ENCODE data around the gene FRMD8. TPM values are rescaled to one million over a fixed set of nuclear protein-coding genes. Genes with fewer than 3 reads are reported as not detected.

Gene FRMD8
- total RNA-seq, 6 donors from 2014 or later, result 31.4 to 77.5 (median 45.8) TPM

DNA sequence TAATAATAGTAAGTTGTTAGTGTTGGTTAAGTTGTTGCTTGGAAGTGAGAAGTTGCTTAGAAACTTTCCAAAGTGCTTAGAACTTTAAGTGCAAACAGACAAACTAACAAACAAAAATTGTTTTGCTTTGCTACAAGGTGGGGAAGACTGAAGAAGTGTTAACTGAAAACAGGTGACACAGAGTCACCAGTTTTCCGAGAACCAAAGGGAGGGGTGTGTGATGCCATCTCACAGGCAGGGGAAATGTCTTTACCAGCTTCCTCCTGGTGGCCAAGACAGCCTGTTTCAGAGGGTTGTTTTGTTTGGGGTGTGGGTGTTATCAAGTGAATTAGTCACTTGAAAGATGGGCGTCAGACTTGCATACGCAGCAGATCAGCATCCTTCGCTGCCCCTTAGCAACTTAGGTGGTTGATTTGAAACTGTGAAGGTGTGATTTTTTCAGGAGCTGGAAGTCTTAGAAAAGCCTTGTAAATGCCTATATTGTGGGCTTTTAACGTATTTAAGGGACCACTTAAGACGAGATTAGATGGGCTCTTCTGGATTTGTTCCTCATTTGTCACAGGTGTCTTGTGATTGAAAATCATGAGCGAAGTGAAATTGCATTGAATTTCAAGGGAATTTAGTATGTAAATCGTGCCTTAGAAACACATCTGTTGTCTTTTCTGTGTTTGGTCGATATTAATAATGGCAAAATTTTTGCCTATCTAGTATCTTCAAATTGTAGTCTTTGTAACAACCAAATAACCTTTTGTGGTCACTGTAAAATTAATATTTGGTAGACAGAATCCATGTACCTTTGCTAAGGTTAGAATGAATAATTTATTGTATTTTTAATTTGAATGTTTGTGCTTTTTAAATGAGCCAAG, 38.9 kb downstream of the FRMD8 start:
- DNase-seq (peak in 1 of 2 donors; percentile 61), ATAC-seq (ENCODE audit: low FRiP score in 2 of 2) (no peak)
- Histone ChIP-seq H3K9me3 (no peaks in the 10 kb centered on the region), H3K4me3 (peak overlapping the region; percentile 66 to 93 (median 74)), H3K27ac (peak overlapping the region; percentile 97 to 100 (median 100)), H3K4me1 (peaks cover 17 to 51% (median 38%) of the 10 kb centered on the region in 4 donors), H3K36me3 (peaks cover 0 to 54% (median 8%) of the 10 kb centered on the region in 4 donors), H3K27me3 (no peaks in the 10 kb centered on the region)
- WGBS, 2 donors, result 0% methylated on average over 9 of the region's 9 CpGs
- peak in 2 of 4 donors; percentile 66 to 76 for TF ChIP-seq EP300 (IDR thresholded peaks at IDR 0.05)
- TF ChIP-seq POLR2AphosphoS5 (IDR thresholded peaks at IDR 0.05), result peak; percentile 85 to 94
- TF ChIP-seq, protein P1, sequence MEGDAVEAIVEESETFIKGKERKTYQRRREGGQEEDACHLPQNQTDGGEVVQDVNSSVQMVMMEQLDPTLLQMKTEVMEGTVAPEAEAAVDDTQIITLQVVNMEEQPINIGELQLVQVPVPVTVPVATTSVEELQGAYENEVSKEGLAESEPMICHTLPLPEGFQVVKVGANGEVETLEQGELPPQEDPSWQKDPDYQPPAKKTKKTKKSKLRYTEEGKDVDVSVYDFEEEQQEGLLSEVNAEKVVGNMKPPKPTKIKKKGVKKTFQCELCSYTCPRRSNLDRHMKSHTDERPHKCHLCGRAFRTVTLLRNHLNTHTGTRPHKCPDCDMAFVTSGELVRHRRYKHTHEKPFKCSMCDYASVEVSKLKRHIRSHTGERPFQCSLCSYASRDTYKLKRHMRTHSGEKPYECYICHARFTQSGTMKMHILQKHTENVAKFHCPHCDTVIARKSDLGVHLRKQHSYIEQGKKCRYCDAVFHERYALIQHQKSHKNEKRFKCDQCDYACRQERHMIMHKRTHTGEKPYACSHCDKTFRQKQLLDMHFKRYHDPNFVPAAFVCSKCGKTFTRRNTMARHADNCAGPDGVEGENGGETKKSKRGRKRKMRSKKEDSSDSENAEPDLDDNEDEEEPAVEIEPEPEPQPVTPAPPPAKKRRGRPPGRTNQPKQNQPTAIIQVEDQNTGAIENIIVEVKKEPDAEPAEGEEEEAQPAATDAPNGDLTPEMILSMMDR (IDR thresholded peaks at IDR 0.05), result peak in 5 of 6 experiments; percentile 22 to 59 (median 40)
- TF ChIP-seq POLR2A (IDR thresholded peaks at IDR 0.05), result peak; percentile 37 to 89 (median 80)

DNA sequence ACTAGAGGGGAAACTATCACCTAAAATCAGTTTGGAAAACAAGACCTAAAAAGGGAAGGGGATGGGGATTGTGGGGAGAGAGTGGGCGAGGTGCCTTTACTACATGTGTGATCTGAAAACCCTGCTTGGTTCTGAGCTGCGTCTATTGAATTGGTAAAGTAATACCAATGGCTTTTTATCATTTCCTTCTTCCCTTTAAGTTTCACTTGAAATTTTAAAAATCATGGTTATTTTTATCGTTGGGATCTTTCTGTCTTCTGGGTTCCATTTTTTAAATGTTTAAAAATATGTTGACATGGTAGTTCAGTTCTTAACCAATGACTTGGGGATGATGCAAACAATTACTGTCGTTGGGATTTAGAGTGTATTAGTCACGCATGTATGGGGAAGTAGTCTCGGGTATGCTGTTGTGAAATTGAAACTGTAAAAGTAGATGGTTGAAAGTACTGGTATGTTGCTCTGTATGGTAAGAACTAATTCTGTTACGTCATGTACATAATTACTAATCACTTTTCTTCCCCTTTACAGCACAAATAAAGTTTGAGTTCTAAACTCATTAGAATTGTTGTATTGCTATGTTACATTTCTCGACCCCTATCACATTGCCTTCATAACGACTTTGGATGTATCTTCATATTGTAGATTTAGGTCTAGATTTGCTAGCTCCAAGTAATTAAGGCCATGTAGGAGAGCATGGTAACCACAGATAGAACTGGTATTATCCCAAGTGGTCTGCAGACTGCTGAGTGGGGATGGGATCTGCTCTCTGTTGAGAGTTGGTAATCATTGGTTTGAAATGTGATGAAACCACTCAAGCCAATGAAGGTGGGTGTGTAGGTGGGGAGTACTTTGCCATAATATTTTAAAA, 39.8 kb downstream of the FRMD8 start:
- TF ChIP-seq POLR2AphosphoS5 (IDR thresholded peaks at IDR 0.05) (peak in 1 of 2 donors; percentile 92), EP300 (IDR thresholded peaks at IDR 0.05) (peak in 3 of 4 donors; percentile 18 to 87 (median 62)), POLR2A (IDR thresholded peaks at IDR 0.05) (peak in 3 of 4 donors; percentile 31 to 65 (median 37))
- TF ChIP-seq, protein P1 (IDR thresholded peaks at IDR 0.05), result no peak
- H3K4me1 ChIP-seq, result peaks cover 20 to 51% (median 37%) of the 10 kb centered on the region in 4 donors
- H3K9me3 ChIP-seq, result no peaks in the 10 kb centered on the region
- peaks cover 0 to 58% (median 8%) of the 10 kb centered on the region in 4 donors for H3K36me3 ChIP-seq
- DNase-seq (peak in 1 of 2 donors; percentile 21), ATAC-seq (ENCODE audit: low FRiP score in 2 of 2) (no peak)
- H3K27me3 ChIP-seq, result no peaks in the 10 kb centered on the region
- H3K4me3 ChIP-seq, result peak overlapping the region; percentile 66 to 93 (median 74)
- WGBS, 2 donors, result 1% methylated on average over 9 of the region's 9 CpGs
- H3K27ac ChIP-seq, result peak overlapping the region; percentile 97 to 100 (median 100)

DNA sequence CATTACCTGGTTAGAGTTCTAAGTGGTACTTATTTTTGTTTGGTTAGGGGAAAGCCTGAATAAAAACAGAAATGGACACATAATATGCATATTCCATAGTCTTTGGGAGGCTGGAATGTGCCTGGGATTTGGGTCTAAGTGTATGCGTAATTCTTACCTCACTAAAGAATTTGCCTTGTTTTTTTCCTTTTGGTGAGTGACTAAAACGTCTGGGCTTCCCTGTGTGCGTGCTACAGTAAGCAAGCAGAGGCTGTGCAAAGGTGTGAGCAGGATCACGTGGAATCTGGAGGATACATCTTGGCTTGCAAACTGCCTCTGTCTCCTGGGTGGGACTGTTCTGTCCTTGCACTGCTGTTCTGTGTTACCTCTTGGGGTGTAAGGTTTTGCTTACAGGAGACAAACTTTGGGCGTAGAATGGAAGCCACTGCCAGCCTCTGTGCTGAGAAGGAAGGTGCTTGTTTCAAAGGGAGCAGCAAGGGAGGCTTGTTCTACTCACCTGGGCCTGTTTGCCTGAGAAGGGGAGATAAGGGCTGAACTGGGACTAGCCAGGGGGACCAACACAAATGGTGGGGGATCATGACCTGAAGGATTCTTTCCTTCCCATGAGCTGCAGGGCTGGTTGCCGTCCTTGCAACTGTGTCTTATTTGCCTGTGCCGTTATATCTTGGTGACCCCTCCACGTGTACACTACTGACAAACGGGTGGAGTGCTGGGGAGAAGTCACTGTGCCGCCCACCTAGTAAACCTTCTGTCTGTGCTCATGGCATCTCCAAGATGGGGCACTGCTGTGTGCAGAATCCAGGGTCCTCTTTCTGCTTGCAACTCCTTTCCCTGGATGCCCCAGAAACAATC, 40.6 kb downstream of the FRMD8 start:
- Histone ChIP-seq H3K4me1 (peaks cover 29 to 53% (median 43%) of the 10 kb centered on the region in 4 donors), H3K36me3 (peaks cover 0 to 66% (median 8%) of the 10 kb centered on the region in 4 donors), H3K27me3 (no peaks in the 10 kb centered on the region), H3K27ac (peak overlapping the region; percentile 97 to 100 (median 100)), H3K9me3 (no peaks in the 10 kb centered on the region), H3K4me3 (peak overlapping the region; percentile 66 to 93 (median 74))
- ATAC-seq (ENCODE audit: low FRiP score in 2 of 2), result peak; percentile 1 to 11
- 9 to 14% methylated on average over 9 to 10 of the region's 10 CpGs for WGBS, 2 donors
- TF ChIP-seq EP300 (IDR thresholded peaks at IDR 0.05) (peak in 2 of 4 donors; percentile 36 to 40), POLR2A (IDR thresholded peaks at IDR 0.05) (peak; percentile 41 to 86 (median 62)), POLR2AphosphoS5 (IDR thresholded peaks at IDR 0.05) (peak; percentile 73 to 93)
- TF ChIP-seq, protein P1 (IDR thresholded peaks at IDR 0.05), result peak in 1 of 6 experiments; percentile 2
- peak in 1 of 2 donors; percentile 38 for DNase-seq
